Retinal pigment epithelial cell (primary cell): ENCODE results near the gene AK5.

Experiments
- DNase-seq: peaks from one replicate; pipeline ENCODE4 v3.0.0-alpha.2; 2010; ENCODE audit warnings: low read depth
- H3K4me3 ChIP-seq: 2 replicates; pipeline ENCODE4 v1.5.1; 2011; ENCODE audit warnings: mild to moderate bottlenecking, low read length, control low read depth, moderate library complexity
- TF ChIP-seq, protein P1 (sequence below): conservative IDR thresholded peaks from 2 replicates; pipeline ENCODE4 v1.5.1; 2011; ENCODE audit warnings: low read depth, low read length, control low read depth, inconsistent platforms

AK5 gene

DNA sequence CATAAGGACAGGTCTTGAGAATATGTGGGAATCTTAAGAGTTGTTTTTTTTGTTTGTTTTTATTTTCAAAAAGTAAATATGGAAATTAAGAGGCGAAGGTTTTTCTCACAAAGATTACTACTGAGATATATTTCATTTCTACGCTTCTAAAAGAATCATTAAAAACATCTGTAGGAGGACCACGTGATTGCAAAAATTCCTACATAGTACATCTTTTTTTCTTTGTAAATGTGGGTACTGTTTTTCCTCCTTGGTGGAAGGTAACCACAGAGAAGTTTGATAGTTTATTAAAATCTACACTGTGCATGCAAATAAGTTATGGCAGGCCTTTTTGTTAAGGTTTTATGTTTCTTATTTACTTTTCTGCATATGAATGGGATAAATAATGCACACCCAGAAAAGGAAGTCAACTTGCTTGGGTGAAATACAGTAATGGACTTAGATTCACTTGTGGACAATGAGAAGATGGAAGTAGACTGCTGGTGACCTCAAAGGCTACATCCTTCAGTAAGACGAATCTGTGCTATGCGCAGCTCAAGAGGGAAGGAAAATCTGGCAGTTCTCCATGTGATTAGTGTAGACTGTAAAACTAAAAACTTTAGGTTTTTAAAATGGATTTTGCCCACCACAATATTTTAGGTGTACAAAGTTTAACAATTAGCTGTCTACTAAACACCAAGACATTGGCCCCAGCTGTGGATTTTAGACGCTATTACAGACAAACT is 2.0 kb downstream of the AK5 start:
- no peak overlapping the region for H3K4me3 ChIP-seq
- no peak for DNase-seq
- TF ChIP-seq, protein P1, sequence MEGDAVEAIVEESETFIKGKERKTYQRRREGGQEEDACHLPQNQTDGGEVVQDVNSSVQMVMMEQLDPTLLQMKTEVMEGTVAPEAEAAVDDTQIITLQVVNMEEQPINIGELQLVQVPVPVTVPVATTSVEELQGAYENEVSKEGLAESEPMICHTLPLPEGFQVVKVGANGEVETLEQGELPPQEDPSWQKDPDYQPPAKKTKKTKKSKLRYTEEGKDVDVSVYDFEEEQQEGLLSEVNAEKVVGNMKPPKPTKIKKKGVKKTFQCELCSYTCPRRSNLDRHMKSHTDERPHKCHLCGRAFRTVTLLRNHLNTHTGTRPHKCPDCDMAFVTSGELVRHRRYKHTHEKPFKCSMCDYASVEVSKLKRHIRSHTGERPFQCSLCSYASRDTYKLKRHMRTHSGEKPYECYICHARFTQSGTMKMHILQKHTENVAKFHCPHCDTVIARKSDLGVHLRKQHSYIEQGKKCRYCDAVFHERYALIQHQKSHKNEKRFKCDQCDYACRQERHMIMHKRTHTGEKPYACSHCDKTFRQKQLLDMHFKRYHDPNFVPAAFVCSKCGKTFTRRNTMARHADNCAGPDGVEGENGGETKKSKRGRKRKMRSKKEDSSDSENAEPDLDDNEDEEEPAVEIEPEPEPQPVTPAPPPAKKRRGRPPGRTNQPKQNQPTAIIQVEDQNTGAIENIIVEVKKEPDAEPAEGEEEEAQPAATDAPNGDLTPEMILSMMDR, result no peak

DNA sequence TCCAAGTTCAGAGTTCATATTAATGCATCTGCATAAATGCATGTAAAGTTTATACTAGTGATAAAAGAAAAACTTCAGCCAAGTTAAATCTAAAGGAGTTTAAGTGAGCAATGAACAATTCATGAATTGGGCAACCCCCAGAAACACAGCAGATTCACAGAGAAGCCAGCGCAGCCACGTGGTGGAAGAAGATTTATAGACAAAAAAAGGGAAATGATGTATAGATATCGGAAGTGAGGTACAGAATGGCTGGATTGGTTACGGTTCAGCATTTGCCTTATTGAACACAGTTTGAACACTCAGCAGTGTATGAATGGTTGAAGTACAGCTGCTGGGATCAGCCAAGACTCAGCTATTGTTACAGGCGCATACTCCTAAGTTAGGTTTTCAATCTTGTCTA is 5.7 kb downstream of the AK5 start:
- H3K4me3 ChIP-seq, result no peak overlapping the region
- no peak for DNase-seq
- TF ChIP-seq, protein P1, result no peak

- DNase-seq, result no peak
- TF ChIP-seq, protein P1, result no peak
- no peak overlapping the region for H3K4me3 ChIP-seq
These were observed 6.5 kb downstream of the AK5 start for GRCh38 chr1:77288275-77288674.

DNA sequence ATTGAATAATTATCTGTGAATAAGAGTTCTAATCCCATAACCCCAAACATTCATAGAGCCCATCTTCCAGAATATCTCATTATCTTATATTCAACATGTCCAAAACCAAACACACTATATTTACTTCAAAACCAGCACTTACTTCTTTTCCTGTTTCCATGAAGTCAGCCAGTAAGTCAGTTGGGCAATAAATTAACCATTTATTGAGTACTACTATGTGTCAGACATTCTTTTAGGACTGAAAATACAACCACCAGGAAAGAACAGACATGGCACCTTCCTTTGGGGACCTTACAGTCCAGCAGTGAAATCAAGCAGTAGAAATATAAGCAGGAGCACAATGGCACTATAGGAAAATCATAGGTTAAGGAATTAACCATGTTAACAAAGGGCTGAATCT is 8.8 kb downstream of the AK5 start:
- no peak for DNase-seq
- TF ChIP-seq, protein P1, result no peak
- no peak overlapping the region for H3K4me3 ChIP-seq

DNA sequence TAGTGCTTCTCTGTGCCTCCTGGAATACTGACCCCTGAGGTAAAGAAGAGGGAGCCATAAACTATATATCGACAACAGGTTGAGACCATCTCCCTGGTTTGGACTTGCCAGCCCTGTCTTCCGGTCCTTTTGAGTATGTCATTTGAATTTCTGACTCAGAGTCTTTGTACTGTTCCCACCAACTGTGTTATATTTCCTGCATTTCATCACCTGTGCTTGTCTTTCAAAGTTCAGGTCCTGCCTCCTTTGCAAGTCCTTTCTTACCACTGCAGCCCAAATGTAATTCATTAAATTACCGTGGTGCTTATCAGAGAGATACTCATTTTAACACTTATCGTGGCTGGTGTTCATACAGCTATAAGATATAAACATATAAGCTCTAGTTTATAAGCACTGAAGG is 10.7 kb downstream of the AK5 start:
- no peak overlapping the region for H3K4me3 ChIP-seq
- TF ChIP-seq, protein P1, result no peak
- DNase-seq, result no peak

DNA sequence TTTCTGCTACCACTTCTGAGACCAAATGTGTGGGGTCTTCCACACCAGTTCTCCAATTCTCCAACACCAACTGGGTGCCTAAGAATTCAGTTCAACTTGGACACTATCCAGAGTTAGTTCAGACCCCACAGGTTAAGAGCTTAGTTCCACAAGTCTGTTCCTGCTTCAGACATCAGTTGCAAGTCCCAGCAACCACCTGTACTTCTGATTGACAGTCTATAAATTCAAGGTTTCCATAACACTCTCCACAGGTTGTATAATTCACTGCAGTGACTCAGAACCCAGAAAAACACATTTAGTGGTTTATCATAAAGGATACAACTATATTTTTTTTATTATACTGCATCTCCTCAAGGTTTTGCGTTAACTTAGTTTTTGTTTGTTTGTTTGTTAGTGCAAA is 18.7 kb downstream of the AK5 start:
- DNase-seq, result no peak
- no peak overlapping the region for H3K4me3 ChIP-seq
- TF ChIP-seq, protein P1, result no peak

DNA sequence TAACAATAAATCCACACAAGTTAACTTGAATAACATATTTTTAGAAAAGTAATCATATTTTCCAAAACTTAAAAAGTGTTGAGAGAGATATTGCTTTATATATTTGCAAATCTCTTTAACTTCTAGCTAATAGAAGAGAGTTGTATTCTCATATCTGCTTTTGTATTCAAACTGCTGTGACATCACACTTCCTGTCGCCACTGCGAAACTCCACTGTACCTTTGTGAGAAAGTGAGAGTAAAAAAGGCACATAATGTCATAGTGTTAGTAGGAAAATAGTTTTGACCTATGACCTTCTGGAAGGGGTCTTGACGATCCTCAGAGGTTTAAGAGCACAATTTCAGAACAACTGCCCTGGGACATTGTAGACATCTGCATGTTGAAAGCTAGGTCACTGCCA is 21.6 kb downstream of the AK5 start:
- DNase-seq, result no peak
- H3K4me3 ChIP-seq, result no peak overlapping the region
- TF ChIP-seq, protein P1, result no peak
